Neural crest cell (in vitro differentiated cells): ENCODE measurements around the gene GALNT1. TPM values are rescaled to one million over a fixed set of nuclear protein-coding genes. Genes with fewer than 3 reads are reported as not detected.

Experiments used
- DNase-seq: peaks from one replicate; pipeline ENCODE4 v3.0.0; 2021; ENCODE audit warnings: low read depth, mixed read lengths, low spot score
- H3K27ac Mint-ChIP-seq: one replicate; pipeline ENCODE4 v1.8.0; 2021; ENCODE audit warnings: mild to moderate bottlenecking, mixed read lengths; ENCODE audit not compliant: unreplicated experiment
- H3K27me3 Mint-ChIP-seq: 2 replicates; pipeline ENCODE4 v1.8.0; 2021; ENCODE audit warnings: low read depth, mild to moderate bottlenecking, mixed read lengths
- H3K36me3 Mint-ChIP-seq: 2 replicates; pipeline ENCODE4 v1.8.0; 2021; ENCODE audit warnings: low read depth, mild to moderate bottlenecking, mixed read lengths
- H3K4me1 Mint-ChIP-seq: 2 replicates; pipeline ENCODE4 v1.8.0; 2021; ENCODE audit warnings: mixed read lengths
- H3K4me3 Mint-ChIP-seq: one replicate; pipeline ENCODE4 v1.8.0; 2021; ENCODE audit warnings: mild to moderate bottlenecking, mixed read lengths
- H3K9me3 Mint-ChIP-seq: 2 replicates; pipeline ENCODE4 v1.8.0; 2021; ENCODE audit warnings: mixed read lengths
- long read RNA-seq: library from polyadenylated mRNA; unstranded; transcript quantifications from one replicate; pipeline ENCODE4 v2.0.0, GENCODE V29; 2020
- total RNA-seq: library from RNA; stranded (reverse); gene quantifications from 2 replicates; pipeline ENCODE4 v1.2.1, GENCODE V29; 2021
- TF ChIP-seq, protein P1 (sequence below): fragments of 200-600 bp; sonication (generic); conservative IDR thresholded peaks from 2 replicates; pipeline ENCODE4 v1.5.0; 2021; ENCODE audit warnings: antibody characterized with exemption, mild to moderate bottlenecking

Gene GALNT1
- 92.3 and 93.5 TPM in 2 replicates for total RNA-seq
- long read RNA-seq, transcript GALNT1-201 (11 exons, 3,847 nt), result major isoform, 6 of 32 reads
- long read RNA-seq, partial matches to known transcripts, result 8 of 32 reads
- long read RNA-seq, other reads (novel, unspliced or antisense), result 18 of 32 reads

DNA sequence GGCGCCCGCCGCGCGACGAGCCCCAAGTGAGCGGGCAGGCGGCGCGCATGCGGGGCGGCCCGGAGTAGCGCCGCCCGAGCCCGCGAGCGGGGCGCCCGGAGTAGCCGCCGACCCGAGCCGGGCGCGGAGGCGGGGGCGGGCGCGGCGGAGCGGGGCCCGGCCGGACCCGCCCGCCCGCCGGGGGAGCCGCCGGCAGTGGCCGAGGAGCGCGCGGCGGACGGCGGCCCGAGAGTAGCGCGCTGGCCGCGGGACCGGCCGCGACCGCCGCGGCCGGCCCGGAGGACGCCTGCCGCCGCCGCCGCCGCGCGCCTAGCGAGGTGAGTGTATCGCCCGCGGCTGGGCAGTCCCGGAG is at the start of gene GALNT1:
Gene GALNT1 (plus strand): TSS at position 195 of the 352 bp plus-strand sequence. CDS start 72,923 bp downstream, outside the sequence.
- TF ChIP-seq, protein P1, sequence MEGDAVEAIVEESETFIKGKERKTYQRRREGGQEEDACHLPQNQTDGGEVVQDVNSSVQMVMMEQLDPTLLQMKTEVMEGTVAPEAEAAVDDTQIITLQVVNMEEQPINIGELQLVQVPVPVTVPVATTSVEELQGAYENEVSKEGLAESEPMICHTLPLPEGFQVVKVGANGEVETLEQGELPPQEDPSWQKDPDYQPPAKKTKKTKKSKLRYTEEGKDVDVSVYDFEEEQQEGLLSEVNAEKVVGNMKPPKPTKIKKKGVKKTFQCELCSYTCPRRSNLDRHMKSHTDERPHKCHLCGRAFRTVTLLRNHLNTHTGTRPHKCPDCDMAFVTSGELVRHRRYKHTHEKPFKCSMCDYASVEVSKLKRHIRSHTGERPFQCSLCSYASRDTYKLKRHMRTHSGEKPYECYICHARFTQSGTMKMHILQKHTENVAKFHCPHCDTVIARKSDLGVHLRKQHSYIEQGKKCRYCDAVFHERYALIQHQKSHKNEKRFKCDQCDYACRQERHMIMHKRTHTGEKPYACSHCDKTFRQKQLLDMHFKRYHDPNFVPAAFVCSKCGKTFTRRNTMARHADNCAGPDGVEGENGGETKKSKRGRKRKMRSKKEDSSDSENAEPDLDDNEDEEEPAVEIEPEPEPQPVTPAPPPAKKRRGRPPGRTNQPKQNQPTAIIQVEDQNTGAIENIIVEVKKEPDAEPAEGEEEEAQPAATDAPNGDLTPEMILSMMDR, result no peak
- H3K4me3 Mint-ChIP-seq, result peak within 1 kb of the TSS; percentile 94
- no peak for DNase-seq
- no peaks in the 10 kb centered on the region for H3K27me3 Mint-ChIP-seq
- H3K27ac Mint-ChIP-seq, result peak within 1 kb of the TSS; percentile 78
- H3K36me3 Mint-ChIP-seq, result peaks cover 24% of the 10 kb centered on the region
- peaks cover 12% of the 10 kb centered on the region for H3K9me3 Mint-ChIP-seq
- peaks cover 20% of the 10 kb centered on the region for H3K4me1 Mint-ChIP-seq

DNA sequence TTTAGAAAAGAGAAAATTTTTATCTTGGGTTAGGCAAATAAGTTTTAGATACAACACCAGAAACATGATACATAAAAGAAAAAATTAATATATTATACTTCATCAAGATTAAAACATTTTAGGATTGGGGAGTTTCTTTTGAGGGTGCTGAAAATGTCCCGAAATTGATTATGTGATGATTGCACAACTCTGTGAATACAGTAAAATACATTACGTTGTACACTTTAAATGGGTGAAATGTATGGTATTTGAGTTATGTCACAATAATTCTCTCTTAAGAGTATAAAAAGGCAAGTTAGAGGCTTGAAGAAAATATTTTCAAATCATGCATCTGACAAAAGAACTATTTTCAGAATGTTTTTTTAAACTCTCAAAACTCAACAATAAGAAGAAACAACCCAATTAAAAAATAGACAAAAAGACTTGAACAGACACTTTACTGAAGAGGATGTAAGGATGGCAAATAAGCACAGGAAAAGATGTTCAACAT is 47.6 kb upstream of the GALNT1 start:
- no peak for DNase-seq
- TF ChIP-seq, protein P1, result no peak
- peaks cover 15% of the 10 kb centered on the region for H3K9me3 Mint-ChIP-seq
- H3K27ac Mint-ChIP-seq, result no peak overlapping the region
- H3K4me1 Mint-ChIP-seq, result no peaks in the 10 kb centered on the region
- peaks cover 6% of the 10 kb centered on the region for H3K36me3 Mint-ChIP-seq
- no peak overlapping the region for H3K4me3 Mint-ChIP-seq
- peaks cover 6% of the 10 kb centered on the region for H3K27me3 Mint-ChIP-seq

DNA sequence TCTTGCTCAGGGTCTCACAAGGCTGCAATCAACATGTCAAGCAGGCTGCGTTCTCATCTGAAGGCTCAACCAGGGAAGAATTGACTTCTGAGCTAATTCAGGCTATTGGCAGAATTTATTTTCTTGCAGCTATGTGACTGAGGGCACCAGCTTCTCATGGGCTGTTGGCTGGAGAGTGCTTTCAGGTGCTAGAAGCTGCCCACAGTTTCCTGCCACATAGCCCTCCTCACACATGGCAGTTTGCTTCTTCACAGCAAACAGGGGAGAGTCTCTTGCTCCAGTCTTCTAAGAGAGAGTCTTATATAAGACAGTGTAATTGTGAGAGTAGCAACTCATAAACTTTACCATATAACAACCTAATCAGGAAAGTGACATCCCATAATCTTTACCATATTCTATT is 46.2 kb upstream of the GALNT1 start:
- Mint-ChIP-seq H3K36me3 (peaks cover 6% of the 10 kb centered on the region), H3K9me3 (peaks cover 20% of the 10 kb centered on the region), H3K4me1 (no peaks in the 10 kb centered on the region), H3K4me3 (no peak overlapping the region), H3K27me3 (peaks cover 6% of the 10 kb centered on the region), H3K27ac (no peak overlapping the region)
- no peak for DNase-seq
- TF ChIP-seq, protein P1, result no peak

DNA sequence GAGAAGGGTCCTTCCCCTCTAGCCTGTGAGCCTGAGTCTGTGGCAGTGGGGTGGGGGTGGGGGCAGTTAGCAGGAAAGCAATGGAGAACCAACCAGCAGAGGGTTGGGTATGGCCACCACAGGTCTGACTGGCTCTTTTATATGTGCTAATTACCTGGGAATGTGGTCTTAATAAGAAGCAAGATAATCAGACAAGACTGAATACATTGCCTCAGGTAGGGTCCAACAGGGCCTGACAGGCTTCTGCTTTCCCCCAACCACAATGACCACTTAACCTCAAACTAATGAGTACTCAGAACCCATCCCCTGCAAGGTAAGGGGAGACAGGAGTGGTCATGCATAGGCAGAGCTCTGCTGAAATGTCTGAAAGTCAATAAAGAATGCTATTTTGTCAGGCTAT is 39.2 kb upstream of the GALNT1 start:
- TF ChIP-seq, protein P1, result no peak
- Mint-ChIP-seq H3K4me3 (no peak overlapping the region), H3K27me3 (no peaks in the 10 kb centered on the region), H3K9me3 (peaks cover 9% of the 10 kb centered on the region), H3K27ac (no peak overlapping the region), H3K4me1 (no peaks in the 10 kb centered on the region), H3K36me3 (no peaks in the 10 kb centered on the region)
- DNase-seq, result no peak

DNA sequence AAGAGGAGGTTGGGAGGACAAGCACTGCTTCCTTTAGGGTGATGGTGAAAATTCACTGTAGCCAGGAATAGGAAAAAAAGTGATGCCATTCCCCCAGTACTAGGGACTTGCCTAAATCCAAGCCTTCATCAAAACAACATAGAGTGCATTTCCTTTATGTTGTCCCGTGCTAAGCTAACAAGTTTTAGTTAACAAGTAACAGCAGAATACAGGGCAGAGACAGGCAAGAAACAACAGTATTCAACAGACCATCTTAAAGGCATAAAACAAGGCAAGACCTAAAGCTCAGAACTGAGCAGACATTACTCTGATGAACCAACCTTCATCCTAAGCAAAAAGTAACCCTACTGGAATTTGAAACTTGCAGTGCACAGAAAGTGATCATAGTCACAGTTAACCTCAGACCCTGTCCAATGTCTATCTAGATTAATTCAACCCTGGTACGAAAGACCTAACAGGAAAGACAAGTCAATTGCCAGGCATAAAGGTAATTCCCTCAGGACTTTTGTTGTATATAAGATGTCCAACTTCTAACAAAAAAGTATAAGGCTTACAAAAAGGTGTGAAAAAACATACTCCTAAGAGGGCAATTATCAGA is 34.4 kb upstream of the GALNT1 start:
- Mint-ChIP-seq H3K4me1 (no peaks in the 10 kb centered on the region), H3K9me3 (peaks cover 4% of the 10 kb centered on the region), H3K4me3 (no peak overlapping the region), H3K27me3 (no peaks in the 10 kb centered on the region), H3K36me3 (no peaks in the 10 kb centered on the region), H3K27ac (no peak overlapping the region)
- no peak for DNase-seq
- TF ChIP-seq, protein P1, result no peak
